C4-2B (cell line): ENCODE measurements around the gene SLC6A13.

Experiments
- ZFX ChIP-seq: fragments of 450-650 bp; IDR thresholded peaks from 2 replicates; pipeline ENCODE4 v1.6.1; 2017
- TF ChIP-seq, protein P1 (sequence below): fragments of 450-650 bp; conservative IDR thresholded peaks from 2 replicates; pipeline ENCODE4 v1.5.1; 2017; ENCODE audit warnings: mild to moderate bottlenecking

DNA sequence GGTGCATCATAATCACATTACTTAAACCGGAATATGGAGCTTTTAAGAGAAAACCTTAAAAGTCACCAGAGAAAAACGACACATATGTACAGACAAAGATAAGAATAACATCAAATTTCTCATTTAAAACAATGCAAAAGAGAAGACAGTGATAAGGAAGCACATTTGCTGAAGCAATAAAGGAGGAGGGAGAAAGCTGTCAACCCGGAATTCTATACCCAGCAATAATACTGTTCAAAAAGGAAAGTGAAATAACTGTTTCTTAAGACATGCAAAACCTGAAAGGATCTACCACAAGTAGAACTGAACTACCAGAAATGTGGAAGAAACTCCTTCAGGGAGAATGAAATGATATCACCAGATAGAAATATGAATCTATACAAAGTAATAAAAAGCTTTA is 15.4 kb downstream of the SLC6A13 start:
- TF ChIP-seq, protein P1, sequence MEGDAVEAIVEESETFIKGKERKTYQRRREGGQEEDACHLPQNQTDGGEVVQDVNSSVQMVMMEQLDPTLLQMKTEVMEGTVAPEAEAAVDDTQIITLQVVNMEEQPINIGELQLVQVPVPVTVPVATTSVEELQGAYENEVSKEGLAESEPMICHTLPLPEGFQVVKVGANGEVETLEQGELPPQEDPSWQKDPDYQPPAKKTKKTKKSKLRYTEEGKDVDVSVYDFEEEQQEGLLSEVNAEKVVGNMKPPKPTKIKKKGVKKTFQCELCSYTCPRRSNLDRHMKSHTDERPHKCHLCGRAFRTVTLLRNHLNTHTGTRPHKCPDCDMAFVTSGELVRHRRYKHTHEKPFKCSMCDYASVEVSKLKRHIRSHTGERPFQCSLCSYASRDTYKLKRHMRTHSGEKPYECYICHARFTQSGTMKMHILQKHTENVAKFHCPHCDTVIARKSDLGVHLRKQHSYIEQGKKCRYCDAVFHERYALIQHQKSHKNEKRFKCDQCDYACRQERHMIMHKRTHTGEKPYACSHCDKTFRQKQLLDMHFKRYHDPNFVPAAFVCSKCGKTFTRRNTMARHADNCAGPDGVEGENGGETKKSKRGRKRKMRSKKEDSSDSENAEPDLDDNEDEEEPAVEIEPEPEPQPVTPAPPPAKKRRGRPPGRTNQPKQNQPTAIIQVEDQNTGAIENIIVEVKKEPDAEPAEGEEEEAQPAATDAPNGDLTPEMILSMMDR, result no peak
- TF ChIP-seq ZFX, result no peak
